ENCODE results near the gene LOXL1.

DNA sequence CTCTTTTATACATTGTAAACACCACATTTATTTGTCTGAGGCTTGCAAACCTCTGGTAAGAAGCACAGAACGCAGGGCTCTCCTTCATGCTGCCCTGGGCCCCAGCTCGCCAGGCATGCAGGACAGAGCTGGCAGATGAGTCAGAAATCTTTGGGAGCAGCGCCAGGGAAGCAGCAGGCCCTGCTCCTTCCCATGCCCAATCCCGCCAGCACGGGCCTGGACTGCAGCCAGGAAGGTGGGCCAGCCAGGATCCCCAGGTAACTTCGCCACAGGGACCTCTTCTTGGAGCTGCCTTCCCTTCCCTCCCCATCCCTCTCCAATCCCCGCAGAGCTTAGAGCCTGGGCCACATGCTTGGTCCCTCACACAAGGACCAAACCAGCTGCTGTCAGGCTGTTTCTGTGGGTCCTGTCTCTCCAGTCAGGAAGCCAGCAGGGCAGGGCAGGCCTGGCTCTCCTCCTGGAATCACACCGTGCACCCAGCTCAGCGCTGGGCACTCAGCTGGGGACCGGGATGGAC, 57.0 kb downstream of the LOXL1 start:
- TF ChIP-seq CTCF (conservative IDR thresholded peaks at IDR 0.05 in 1 of 2, IDR thresholded peaks at IDR 0.05 in 1 of 2; ENCODE audit: low read depth in 1 of 2, low read length in 2 of 2) (no peak), EZH2 (IDR thresholded peaks at IDR 0.05; ENCODE audit: low read length, missing control alignments) (no peak)
